ENCODE data around the gene CEL. TPM values are rescaled to one million over a fixed set of nuclear protein-coding genes. Genes with fewer than 3 reads are reported as not detected.

The CEL gene
- total RNA-seq, 1 experiment from 2014 or later, result 0.19 TPM

GRCh38 chr9:133114886-133115603 lies 53.3 kb downstream of the CEL start:
- peaks cover 84% of the 10 kb centered on the region for H3K79me2 ChIP-seq (ENCODE audit: low read length)

GRCh38 chr9:133115604-133116345 lies 54.0 kb downstream of the CEL start:
- Histone ChIP-seq H3K4me2 (ENCODE audit: low read depth, low read length, poor library complexity, severe bottlenecking) (peak overlapping the region; percentile 61), H3K9me2 (replicated peaks; ENCODE audit: insufficient read depth, low read length) (no peaks in the 10 kb centered on the region), H4K20me1 (ENCODE audit: insufficient read depth, low read depth, low read length) (peaks cover 87% of the 10 kb centered on the region), H3K4me1 (ENCODE audit: low read length) (peaks cover 75% of the 10 kb centered on the region), H3K27me3 (ENCODE audit: low read length) (no peaks in the 10 kb centered on the region), H3K36me3 (ENCODE audit: insufficient read depth, low read length) (no peaks in the 10 kb centered on the region), H3K79me2 (ENCODE audit: low read length) (peaks cover 91% of the 10 kb centered on the region), H3K4me3 (ENCODE audit: low read length) (peak overlapping the region; percentile 33; the same call in 1 of the 2 replicates), H3K9ac (ENCODE audit: low read length) (peak overlapping the region; percentile 46), H3K27ac (ENCODE audit: low read length) (peak overlapping the region; percentile 64), H2AFZ (ENCODE audit: low read length) (no peak overlapping the region), H3K9me3 (ENCODE audit: low read length) (no peaks in the 10 kb centered on the region)
- DNase-seq, result peak; percentile 58

More at GRCh38 chr9:133114886-133115603, 53.3 kb downstream of the CEL start:
- H3K4me2 ChIP-seq (ENCODE audit: low read depth, low read length, poor library complexity, severe bottlenecking), result peak overlapping the region; percentile 61
- H2AFZ ChIP-seq (ENCODE audit: low read length), result no peak overlapping the region
- H3K27ac ChIP-seq (ENCODE audit: low read length), result peak overlapping the region; percentile 64
- no peaks in the 10 kb centered on the region for H3K27me3 ChIP-seq (ENCODE audit: low read length)
- H3K9me3 ChIP-seq (ENCODE audit: low read length), result no peaks in the 10 kb centered on the region
- peak overlapping the region; percentile 46 for H3K9ac ChIP-seq (ENCODE audit: low read length)
- DNase-seq, result peak; percentile 74
- peaks cover 81% of the 10 kb centered on the region for H4K20me1 ChIP-seq (ENCODE audit: insufficient read depth, low read depth, low read length)
- peak overlapping the region; percentile 33; the same call in 1 of the 2 replicates for H3K4me3 ChIP-seq (ENCODE audit: low read length)
- no peaks in the 10 kb centered on the region for H3K9me2 ChIP-seq (replicated peaks; ENCODE audit: insufficient read depth, low read length)
- peaks cover 1% of the 10 kb centered on the region; the same call in 1 of the 2 replicates for H3K36me3 ChIP-seq (ENCODE audit: insufficient read depth, low read length)
- peaks cover 68% of the 10 kb centered on the region for H3K4me1 ChIP-seq (ENCODE audit: low read length)

- no peaks in the 10 kb centered on the region for H3K27me3 ChIP-seq (ENCODE audit: low read length)
- DNase-seq, result no peak
- no peak overlapping the region for H2AFZ ChIP-seq (ENCODE audit: low read length)
- H3K9me2 ChIP-seq (replicated peaks; ENCODE audit: insufficient read depth, low read length), result no peaks in the 10 kb centered on the region
- no peaks in the 10 kb centered on the region for H3K36me3 ChIP-seq (ENCODE audit: insufficient read depth, low read length)
- H3K9me3 ChIP-seq (ENCODE audit: low read length), result no peaks in the 10 kb centered on the region
- peak overlapping the region; percentile 61 for H3K4me2 ChIP-seq (ENCODE audit: low read depth, low read length, poor library complexity, severe bottlenecking)
- peaks cover 92% of the 10 kb centered on the region for H3K79me2 ChIP-seq (ENCODE audit: low read length)
- H3K4me3 ChIP-seq (ENCODE audit: low read length), result no peak overlapping the region
- H3K4me1 ChIP-seq (ENCODE audit: low read length), result peaks cover 79% of the 10 kb centered on the region
- peaks cover 90% of the 10 kb centered on the region for H4K20me1 ChIP-seq (ENCODE audit: insufficient read depth, low read depth, low read length)
- no peak overlapping the region for H3K27ac ChIP-seq (ENCODE audit: low read length)
- H3K9ac ChIP-seq (ENCODE audit: low read length), result peak overlapping the region; percentile 46
Measured at GRCh38 chr9:133116346-133117231, 54.8 kb downstream of the CEL start.

DNA sequence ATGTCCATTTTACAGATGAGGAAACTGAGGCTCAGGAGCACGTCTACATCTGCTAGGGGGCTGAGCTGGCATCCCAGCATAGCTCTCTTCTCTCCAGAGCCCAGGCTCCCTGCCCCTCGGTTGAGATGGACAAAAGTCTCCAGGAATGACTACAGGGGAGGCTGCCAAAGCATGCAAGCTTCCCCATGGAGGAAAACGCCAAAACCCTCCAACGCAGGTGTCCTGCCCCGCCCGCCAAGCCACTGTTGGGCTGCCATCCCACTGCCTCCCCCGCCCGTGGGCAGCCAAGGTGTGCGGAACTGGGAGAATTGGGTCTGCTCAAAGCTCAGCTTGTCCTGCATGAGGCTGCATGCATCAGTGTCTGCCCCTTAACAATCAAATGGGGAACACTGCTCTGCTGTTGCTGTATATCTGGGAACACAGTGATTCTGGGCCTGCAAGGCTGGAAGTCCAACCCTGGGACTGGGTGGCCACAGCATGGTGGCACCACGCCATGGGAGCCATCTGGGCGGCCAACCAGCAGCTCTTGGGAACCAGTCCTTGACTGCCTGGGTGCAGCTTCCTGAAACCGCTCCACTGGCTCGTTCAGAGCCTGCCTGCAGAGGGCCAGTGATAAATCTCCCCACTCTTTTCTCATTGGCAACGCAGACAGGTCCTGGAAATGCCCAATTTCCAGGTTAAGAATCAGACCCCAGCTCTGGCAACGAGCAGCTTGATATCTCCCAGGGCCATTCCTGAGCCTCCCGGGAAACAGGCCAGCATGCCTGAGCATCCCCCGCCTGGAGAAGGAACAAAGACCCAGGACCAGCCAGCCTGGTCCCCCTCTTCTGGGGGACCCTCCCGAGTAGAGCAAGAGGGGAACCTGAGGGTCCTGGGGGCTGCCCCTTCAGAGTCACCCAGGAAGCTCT lies 55.7 kb downstream of the CEL start:
- Histone ChIP-seq H3K9ac (ENCODE audit: low read length) (peak overlapping the region; percentile 46; the same call in 1 of the 2 replicates), H3K27me3 (ENCODE audit: low read length) (no peaks in the 10 kb centered on the region), H3K4me3 (ENCODE audit: low read length) (no peak overlapping the region), H3K9me2 (replicated peaks; ENCODE audit: insufficient read depth, low read length) (no peaks in the 10 kb centered on the region), H3K9me3 (ENCODE audit: low read length) (no peaks in the 10 kb centered on the region), H3K36me3 (ENCODE audit: insufficient read depth, low read length) (no peaks in the 10 kb centered on the region), H3K79me2 (ENCODE audit: low read length) (peaks cover 83% of the 10 kb centered on the region), H3K4me1 (ENCODE audit: low read length) (peaks cover 89% of the 10 kb centered on the region), H3K27ac (ENCODE audit: low read length) (no peak overlapping the region), H3K4me2 (ENCODE audit: low read depth, low read length, poor library complexity, severe bottlenecking) (peak overlapping the region; percentile 25), H4K20me1 (ENCODE audit: insufficient read depth, low read depth, low read length) (peaks cover 93% of the 10 kb centered on the region), H2AFZ (ENCODE audit: low read length) (no peak overlapping the region)
- no peak for DNase-seq

GRCh38 chr9:133118179-133118520 lies 56.4 kb downstream of the CEL start:
- Histone ChIP-seq H4K20me1 (ENCODE audit: insufficient read depth, low read depth, low read length) (peaks cover 86% of the 10 kb centered on the region), H3K79me2 (ENCODE audit: low read length) (peaks cover 77% of the 10 kb centered on the region), H3K9ac (ENCODE audit: low read length) (0 out of 2 replicates have a peak overlapping the region, but pooled peaks have one; percentile 13)

DNA sequence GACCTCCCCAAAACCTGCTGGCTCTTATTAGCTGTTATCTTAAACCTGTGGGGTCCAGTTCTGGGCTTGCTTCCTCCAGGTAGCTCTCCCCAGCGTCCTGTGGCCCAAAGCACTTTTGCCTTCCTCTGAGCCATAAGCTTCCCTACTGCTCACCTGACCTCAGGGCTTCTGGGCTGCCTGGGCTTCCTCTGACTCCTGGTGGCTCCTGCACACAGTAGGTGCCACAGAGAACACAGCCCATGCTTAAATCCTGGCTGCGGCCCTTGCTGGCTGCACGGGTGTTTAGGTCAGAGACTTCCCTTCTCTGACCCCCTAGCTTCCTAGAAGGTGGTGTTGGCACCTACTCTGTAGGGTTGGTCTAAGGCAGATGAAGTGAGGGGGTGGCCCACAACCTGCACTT lies 56.8 kb downstream of the CEL start:
- Histone ChIP-seq H3K9ac (ENCODE audit: low read length) (peak overlapping the region; percentile 6; the same call in 1 of the 2 replicates), H4K20me1 (ENCODE audit: insufficient read depth, low read depth, low read length) (peaks cover 85% of the 10 kb centered on the region), H3K27ac (ENCODE audit: low read length) (peak overlapping the region; percentile 13; the same call in 1 of the 2 replicates)

More at GRCh38 chr9:133118179-133118520, 56.4 kb downstream of the CEL start:
- Histone ChIP-seq H3K36me3 (ENCODE audit: insufficient read depth, low read length) (no peaks in the 10 kb centered on the region), H3K4me1 (ENCODE audit: low read length) (peaks cover 95% of the 10 kb centered on the region), H3K4me2 (ENCODE audit: low read depth, low read length, poor library complexity, severe bottlenecking) (no peak overlapping the region), H2AFZ (ENCODE audit: low read length) (no peak overlapping the region), H3K9me2 (replicated peaks; ENCODE audit: insufficient read depth, low read length) (no peaks in the 10 kb centered on the region), H3K27me3 (ENCODE audit: low read length) (no peaks in the 10 kb centered on the region), H3K27ac (ENCODE audit: low read length) (no peak overlapping the region), H3K4me3 (ENCODE audit: low read length) (no peak overlapping the region), H3K9me3 (ENCODE audit: low read length) (no peaks in the 10 kb centered on the region)
- no peak for DNase-seq

GRCh38 chr9:133119103-133119845 lies 57.5 kb downstream of the CEL start:
- peak overlapping the region; percentile 68 for H3K9ac ChIP-seq (ENCODE audit: low read length)
- peaks cover 91% of the 10 kb centered on the region for H3K4me1 ChIP-seq (ENCODE audit: low read length)
- no peak overlapping the region for H3K4me3 ChIP-seq (ENCODE audit: low read length)
- H2AFZ ChIP-seq (ENCODE audit: low read length), result no peak overlapping the region
- no peaks in the 10 kb centered on the region for H3K36me3 ChIP-seq (ENCODE audit: insufficient read depth, low read length)
- no peak overlapping the region for H3K4me2 ChIP-seq (ENCODE audit: low read depth, low read length, poor library complexity, severe bottlenecking)
- no peaks in the 10 kb centered on the region for H3K27me3 ChIP-seq (ENCODE audit: low read length)
- no peaks in the 10 kb centered on the region for H3K9me2 ChIP-seq (replicated peaks; ENCODE audit: insufficient read depth, low read length)
- DNase-seq, result no peak
- no peaks in the 10 kb centered on the region for H3K9me3 ChIP-seq (ENCODE audit: low read length)
- peaks cover 69% of the 10 kb centered on the region for H3K79me2 ChIP-seq (ENCODE audit: low read length)
- H3K27ac ChIP-seq (ENCODE audit: low read length), result no peak overlapping the region
- H4K20me1 ChIP-seq (ENCODE audit: insufficient read depth, low read depth, low read length), result peaks cover 83% of the 10 kb centered on the region

More for the DNA sequence above, 56.8 kb downstream of the CEL start:
- H3K27me3 ChIP-seq (ENCODE audit: low read length), result no peaks in the 10 kb centered on the region
- no peak for DNase-seq
- no peak overlapping the region for H3K4me2 ChIP-seq (ENCODE audit: low read depth, low read length, poor library complexity, severe bottlenecking)
- H2AFZ ChIP-seq (ENCODE audit: low read length), result no peak overlapping the region
- no peaks in the 10 kb centered on the region for H3K36me3 ChIP-seq (ENCODE audit: insufficient read depth, low read length)
- H3K9me3 ChIP-seq (ENCODE audit: low read length), result no peaks in the 10 kb centered on the region
- no peak overlapping the region for H3K4me3 ChIP-seq (ENCODE audit: low read length)
- H3K9me2 ChIP-seq (replicated peaks; ENCODE audit: insufficient read depth, low read length), result no peaks in the 10 kb centered on the region
- H3K79me2 ChIP-seq (ENCODE audit: low read length), result peaks cover 73% of the 10 kb centered on the region
- peaks cover 96% of the 10 kb centered on the region for H3K4me1 ChIP-seq (ENCODE audit: low read length)
